GM19452 (cell line): ENCODE measurements around the gene PDCL2.

Source experiments
- ATAC-seq: cut with Tn5 transposase; IDR thresholded peaks from one replicate; pipeline ENCODE4 v1.9.1; 2021; ENCODE audit not compliant: unreplicated experiment

The PDCL2 gene

GRCh38 chr4:55540271-55540670 lies 51.8 kb downstream of the PDCL2 start:
- ATAC-seq = no peak

- ATAC-seq = no peak
Observed at GRCh38 chr4:55539658-55540057, 52.4 kb downstream of the PDCL2 start.

- ATAC-seq = no peak
Observed at GRCh38 chr4:55538531-55538930, 53.5 kb downstream of the PDCL2 start.

GRCh38 chr4:55534306-55534705 lies 57.7 kb downstream of the PDCL2 start:
- no peak for ATAC-seq

GRCh38 chr4:55530691-55531090 lies 61.4 kb downstream of the PDCL2 start:
- no peak for ATAC-seq

- no peak for ATAC-seq
Observed at GRCh38 chr4:55530167-55530566, 61.9 kb downstream of the PDCL2 start.

GRCh38 chr4:55528491-55528890 lies 63.6 kb downstream of the PDCL2 start:
- no peak for ATAC-seq

GRCh38 chr4:55524844-55525571 lies 67.0 kb downstream of the PDCL2 start:
- ATAC-seq = no peak

- ATAC-seq = no peak
Observed at GRCh38 chr4:55518442-55518841, 73.6 kb downstream of the PDCL2 start.

- ATAC-seq = peak; percentile 65
Observed at GRCh38 chr4:55517526-55518229, 74.4 kb downstream of the PDCL2 start.

- no peak for ATAC-seq
Observed at GRCh38 chr4:55512922-55513571, 79.0 kb downstream of the PDCL2 start.

GRCh38 chr4:55512077-55512476 lies 80.0 kb downstream of the PDCL2 start:
- no peak for ATAC-seq

- ATAC-seq = no peak
Observed at GRCh38 chr4:55510685-55511084, 81.4 kb downstream of the PDCL2 start.

GRCh38 chr4:55509266-55509665 lies 82.8 kb downstream of the PDCL2 start:
- ATAC-seq = no peak

- ATAC-seq = no peak
Observed at GRCh38 chr4:55507612-55508011, 84.4 kb downstream of the PDCL2 start.
